Measurements from ENCODE around the gene MAML3.

MAML3 gene

DNA sequence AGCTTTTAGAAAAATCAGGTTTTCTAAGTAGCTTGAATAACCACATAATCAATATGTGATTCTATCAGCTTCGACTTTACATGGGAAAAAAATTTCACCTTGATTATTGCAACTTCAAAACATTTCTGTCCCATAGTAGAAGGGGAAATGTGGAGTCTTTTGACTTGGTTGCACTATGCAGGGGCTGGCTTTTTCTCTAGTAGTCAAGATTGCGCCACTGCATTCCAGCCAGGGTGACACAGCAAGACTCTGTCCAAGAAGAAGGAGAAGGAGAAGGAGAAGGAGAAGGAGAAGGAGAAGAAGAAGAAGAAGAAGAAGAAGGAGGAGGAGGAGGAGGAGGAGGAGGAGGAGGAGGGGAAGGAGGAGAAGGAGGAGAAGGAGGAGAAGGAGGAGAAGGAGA lies 84.9 kb downstream of the MAML3 start:
- DNase-seq: no peak

DNA sequence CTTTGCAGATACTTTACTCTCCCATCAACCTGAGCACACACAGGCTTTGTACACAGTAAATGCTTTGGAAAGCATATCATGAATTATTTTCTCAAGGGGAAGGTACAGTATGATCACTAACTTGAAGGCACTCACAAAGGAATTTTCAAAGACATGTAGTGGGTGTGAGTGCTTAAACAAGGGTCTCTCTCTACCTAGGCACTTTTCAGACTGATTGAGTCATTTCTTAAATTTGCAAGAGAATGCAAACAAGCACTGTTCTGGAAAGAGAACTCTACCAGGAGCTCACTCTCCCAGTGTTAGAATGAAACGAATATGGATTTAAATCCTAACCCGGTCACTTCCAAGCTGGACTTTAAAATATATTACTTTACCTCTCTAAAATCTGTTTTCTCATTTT lies 85.7 kb downstream of the MAML3 start:
- no peak for DNase-seq

DNA sequence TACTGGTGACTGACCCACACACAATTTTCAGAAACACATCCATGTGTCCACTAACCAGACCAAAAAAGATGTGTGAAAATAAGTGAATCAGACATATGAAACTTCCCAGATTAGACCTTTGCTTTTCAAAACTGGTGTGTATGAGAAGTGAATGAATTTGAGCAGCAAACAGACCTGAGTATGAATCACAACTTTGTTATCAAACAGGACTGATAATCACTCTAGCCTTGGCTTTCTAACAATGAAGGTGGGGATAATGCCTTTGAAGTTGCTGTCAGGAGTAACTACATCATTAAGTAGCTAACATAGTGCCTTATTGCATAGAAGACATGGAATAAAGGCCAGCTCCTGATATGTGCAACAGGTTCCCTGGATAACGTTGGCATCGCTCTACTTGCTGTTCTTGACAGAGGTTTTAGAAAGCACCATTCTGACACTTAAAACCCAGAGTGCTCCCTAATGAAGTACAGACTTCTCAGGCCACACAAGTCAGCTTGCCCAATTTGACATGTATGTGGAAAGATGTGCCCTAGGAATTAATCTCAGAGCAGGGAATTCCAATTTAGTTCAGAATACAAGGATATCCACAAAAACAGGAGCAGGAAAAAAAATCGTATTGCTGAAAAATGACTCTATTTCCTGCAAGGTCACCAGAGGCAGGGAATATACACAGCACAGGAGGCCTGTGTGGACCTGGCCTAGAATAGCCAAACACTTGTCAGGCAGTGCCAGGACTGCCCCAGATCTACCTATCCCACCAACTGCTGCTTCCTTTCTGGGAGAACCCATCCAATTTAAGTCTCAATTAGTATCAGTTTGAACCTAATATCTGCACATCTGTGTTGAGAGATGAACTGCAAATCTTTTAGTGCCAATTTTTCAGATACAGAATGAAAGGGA lies 87.7 kb downstream of the MAML3 start:
- DNase-seq: no peak

DNA sequence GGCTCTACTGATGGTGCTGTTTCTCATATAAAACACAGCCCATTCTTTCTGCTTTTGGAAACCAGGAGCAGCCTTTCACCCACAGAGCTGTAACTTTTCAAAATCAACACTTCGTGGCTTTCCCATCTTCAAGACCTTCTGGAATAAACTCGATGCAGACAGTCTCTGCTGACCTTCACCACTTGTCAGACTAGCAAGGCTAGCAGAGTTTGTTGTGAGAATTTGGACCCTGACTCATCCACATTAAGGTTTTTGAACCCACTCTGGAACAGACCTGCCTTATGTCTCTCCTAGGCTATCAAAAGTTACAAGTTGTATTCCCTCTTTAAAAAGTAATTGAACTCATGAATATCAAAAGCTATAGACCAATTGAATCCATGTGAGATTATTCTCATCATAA lies 88.6 kb downstream of the MAML3 start:
- no peak for DNase-seq

DNA sequence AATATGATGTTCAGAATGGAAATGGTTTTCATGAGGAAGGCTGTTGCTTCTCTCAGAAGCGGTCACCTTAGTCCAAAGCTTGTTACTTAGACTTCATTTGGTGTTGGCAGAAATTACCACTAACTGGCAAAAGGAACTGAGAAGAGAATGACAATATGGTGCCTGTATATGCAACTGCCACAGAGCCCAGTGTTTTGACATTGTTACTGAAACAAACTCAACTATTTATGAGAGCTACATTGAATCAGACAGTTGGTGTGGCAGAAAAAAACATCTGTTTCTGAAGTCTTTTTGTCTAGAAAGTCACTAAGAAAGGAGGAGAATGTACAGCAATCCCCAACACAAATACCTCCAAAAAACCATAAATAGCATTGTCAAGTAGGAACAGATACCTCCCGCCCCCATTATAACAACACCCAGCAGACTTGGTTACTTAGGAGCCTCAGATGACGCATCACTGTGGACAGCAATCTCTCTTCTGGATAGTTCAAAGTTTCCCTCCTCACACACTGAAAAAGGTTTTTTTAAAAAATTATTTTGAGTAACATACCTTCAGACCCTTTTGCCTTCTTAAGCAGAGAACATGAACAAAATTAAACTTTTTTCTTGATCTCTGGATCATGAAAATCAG lies 92.2 kb downstream of the MAML3 start:
- no peak for DNase-seq

DNA sequence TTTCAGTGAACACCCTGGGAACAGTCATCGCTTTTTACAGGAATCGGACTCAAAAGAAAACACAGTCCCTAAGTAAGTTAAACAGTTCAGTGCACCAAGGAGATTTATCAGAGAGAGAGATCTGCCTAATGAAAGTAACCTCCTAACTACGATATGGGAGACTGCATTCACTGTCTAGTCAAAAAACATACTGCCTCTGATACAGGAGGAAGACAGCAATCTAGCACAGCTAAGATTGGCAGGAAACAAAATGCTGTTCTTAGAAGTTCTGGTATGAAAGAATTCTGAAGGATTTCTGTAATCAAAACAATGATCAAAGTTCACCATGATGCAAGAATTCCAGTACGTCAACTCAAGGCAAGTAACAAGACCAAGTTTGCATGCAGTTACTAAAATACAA lies 92.8 kb downstream of the MAML3 start:
- DNase-seq: no peak

DNA sequence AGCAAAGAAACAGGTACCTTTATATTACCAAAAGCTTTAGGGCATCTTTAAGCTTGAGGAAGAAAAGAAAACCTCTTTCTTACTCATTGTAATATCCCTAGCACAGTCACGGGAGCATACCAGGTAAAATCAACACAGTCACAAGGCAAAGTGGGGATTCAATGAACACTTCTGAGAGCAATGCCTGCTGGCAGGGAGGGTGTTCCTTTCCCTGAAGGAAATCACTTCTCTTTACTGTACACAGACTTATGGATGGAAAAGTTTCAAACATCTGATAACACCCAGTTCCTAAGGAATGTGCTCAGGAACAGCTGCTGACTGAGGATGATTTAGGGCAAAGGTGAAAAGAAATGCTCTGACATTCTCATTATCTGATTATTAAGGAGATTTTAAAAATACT lies 94.8 kb downstream of the MAML3 start:
- peak in 1 of 2 experiments; percentile 9 for DNase-seq

DNA sequence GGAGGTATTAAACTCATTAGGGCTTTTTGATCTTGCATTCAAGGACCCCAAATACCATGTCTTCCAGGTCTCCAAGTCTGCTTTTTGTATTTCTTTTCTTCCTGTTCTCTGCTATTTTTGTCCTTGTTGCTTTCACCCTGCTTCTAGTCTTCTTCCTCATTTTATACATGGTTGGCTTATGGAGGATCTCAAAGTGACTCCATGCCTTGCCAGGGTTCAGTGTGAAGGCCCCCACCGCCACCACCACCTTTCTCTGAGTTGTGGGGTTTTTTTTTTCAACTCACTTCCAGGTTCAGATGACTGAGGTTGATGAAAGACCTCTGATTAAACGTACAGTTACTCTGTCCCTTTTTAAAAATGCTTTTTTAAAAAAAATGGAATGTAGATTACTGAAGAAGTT lies 96.3 kb downstream of the MAML3 start:
- no peak for DNase-seq

DNA sequence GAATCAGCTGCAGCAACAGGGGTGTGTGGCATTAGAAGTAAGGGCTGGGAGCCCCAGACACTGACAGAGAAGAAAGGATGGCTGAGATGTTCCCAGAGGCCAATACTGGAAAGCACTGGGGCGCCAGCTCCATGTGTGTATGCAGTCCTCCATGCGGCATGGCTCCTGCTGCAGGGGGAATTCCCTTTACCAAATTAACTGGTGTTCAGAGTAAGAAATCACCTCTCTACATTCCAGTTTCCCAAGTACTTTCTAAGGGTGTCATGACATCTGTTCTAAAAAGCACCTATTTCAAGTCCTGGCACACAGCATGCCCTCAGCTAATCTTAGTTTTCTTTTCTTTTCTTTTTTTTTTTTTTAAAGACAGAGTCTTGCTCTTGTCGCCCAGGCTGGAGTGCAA lies 98.0 kb downstream of the MAML3 start:
- peak; percentile 26 to 62 for DNase-seq

DNA sequence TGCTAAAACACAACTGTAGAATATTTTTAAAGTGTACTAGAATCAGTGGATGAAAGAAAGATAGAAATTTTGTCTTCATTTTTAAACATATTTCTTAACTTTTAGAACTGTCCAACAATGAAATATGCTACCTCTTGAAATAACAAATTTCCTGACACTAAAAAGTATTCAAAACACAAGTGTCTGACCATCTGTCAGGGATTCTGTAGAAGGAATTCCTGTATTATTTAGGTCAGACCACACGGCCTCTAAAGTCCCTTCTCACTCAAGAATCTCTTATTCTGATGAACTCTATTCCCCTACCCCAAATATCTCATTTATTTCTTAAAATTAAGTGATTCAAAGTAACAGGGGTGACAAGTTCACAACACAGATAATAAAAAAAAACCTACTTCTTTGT lies 99.1 kb downstream of the MAML3 start:
- DNase-seq: peak; percentile 51 to 60

DNA sequence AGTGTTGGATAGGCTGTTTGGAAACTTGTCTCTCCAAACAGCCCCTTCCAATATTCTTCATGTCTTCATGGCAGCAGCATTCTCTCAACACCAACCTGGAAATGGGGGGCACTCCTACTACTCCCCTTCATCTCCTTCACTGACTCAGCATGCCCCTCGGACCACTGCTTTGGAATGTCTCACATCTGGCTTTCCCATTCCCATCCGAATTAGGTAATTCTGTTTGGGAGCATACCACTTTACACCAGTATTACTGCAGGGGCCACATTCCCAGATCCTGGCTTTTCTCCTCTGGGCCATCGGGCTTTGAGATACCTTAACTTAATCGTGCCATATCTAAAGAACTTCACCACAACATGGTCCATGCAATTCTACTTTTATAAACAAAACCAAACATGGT lies 100.8 kb downstream of the MAML3 start:
- DNase-seq: no peak

DNA sequence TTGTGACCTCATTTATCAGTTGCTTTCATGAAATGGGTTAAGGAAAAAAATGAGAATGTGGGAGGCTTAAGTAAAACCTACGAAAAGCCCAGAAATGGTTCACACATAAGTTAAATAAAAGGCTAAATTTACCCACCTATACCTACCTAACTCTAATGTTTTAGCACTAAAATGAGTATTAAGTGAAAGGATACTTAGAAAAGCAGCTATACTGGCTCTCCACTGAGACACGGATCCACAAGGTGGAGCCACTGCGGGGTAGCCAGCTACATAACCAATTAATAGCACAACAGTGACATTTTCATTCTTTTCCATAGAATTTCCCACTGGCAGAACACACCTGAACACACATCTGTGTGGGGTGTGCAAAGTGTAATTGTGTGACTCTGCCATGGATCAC lies 101.9 kb downstream of the MAML3 start:
- DNase-seq: peak; percentile 15 to 27

DNA sequence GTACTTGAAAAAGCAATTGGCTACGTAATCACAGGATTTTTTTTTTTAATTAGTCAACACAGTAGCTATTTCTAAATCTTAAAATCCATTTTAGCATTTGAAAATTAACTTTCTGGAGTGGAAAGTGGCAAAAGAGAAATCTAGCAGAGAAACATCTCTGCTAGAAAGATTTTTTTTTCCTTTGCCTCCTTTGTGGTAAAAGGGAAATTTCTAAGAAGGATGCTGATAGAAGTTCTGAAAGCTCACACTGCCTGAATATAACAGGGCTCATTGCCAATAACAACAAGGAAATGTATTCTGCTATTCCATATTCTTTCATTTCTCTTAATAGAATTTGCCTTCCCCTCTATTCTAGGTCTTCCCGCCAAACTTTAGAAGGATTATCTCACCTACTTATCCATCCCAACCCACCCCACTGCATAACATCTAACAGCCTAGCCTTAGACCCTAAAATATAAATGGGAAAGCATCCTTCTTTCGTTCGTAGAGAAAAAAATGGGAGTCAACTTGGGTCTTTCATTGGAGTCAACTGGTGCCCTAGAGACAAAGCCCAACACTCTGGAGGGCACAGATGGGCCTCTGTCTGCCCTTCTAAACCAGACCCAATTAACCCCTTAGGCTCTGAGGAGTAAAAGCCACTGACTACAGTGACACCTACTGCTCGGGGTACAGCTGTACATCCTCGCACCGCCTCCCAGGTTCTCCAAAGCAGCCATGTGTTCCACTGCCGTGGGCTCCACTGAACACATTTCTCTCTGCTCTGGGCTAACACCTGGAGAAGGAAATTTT lies 103.9 kb downstream of the MAML3 start:
- DNase-seq: peak; percentile 89 to 90

DNA sequence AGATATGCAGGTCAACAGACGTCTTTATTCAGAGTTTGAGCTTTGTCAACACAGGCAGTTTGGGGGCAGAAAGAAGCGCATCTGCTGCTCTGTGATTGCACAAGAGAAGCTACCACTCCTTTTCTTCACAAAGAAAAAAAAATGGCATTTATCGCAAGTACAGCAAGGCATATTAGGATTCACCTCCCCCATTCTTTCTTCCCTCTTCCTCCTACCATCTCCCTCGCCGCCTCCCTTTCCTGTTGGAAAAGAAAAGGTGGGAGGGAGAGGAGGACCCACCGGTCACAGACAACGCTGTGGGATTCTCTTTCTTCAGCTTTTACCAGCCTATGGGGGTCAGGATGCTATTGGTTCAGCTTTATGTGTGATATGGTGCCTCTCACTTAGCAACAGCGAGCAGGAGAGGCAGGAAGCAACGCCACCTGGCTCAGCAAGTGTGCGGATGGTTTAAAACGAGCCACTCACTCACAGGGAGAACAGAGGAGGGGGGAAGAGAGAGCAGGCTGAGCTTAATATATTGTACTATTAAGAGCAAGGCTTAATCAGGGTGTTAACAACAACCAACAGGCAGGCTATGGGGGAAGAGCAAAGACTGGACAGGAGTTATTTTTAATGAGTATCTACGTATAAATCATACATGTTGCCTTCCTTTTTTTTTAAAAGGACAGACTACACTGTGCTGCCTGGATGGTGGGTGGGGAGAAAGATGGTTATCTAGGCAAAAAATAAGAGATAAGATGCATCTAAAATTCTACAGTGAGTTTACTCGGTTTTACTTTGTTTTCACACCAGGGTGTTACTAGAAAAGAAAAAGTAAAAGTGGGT lies 104.7 kb downstream of the MAML3 start:
- peak; percentile 84 to 92 for DNase-seq

DNA sequence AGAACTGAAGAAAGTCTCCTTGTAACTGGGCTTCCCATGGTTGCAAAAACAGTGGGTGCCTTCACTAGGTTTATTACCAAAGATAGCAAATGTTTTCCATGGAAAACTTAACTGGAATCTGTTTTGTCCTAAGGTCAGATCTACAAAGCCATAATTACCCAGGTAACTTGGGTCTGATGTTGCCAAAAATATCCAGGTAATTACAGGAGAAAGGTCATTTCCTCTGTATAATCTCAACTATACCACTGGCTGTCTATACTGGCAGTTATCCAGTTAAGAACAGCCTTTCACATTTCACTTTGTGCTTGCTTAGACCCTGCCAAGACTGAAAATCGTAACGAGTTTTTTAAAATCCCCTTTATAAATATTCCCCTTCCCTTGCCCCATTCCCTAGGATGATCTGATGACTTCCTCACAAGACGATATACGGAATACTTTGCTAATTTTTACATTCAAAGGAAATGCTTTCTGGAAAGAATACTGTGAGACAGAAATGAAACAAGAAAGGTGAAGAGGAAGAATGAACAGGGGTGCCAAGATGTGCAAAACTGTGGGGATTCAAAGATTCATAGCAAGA lies 105.5 kb downstream of the MAML3 start:
- DNase-seq: no peak

DNA sequence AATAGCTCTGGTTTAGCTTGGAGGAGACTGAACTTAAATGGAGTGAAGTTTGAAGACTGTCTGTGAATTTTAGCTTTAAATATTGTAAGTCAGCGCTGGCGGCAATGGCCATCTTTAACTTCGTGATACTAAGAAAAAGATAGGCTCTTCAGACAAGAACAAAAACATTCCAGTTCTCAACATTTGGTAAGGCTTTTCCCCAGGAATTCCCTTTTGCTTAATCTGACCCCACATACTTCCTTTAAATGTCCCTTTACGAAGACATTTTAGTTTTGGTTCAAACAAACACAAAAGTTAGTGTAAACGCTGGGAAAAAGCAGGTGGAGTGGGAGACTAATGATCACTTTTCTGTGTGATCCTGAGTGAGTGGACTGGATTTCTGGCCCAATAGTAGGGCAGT lies 106.2 kb downstream of the MAML3 start:
- no peak for DNase-seq

DNA sequence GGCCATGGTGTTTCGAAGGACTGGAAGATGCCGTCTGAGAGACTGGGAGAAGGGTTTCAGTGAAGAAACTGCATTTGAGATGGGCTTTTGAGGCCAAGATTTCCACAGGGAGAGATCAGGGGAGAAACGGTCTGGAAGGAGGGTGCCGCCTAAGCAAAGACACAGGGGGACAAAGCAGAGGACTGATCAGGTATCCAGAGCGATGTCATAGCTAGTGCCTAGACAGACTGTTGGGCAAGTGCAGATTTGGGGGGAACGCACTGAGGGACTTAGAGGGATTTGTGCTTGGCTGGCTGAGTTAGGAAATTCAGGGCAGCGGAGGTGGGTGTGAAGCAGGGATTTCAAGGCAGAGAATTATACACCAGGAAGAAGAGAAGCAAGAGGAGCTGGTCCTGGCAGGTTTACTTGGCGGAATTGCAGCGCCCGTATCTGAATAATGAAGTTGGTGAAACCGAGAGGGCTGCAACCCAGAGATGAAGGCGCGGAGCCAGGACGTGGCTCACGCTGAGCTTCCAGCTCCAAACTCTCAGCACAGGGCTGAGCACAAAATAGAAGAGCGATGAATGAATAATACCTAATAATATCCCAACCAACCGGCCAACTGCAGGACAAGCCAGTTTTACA lies 106.9 kb downstream of the MAML3 start:
- no peak for DNase-seq

DNA sequence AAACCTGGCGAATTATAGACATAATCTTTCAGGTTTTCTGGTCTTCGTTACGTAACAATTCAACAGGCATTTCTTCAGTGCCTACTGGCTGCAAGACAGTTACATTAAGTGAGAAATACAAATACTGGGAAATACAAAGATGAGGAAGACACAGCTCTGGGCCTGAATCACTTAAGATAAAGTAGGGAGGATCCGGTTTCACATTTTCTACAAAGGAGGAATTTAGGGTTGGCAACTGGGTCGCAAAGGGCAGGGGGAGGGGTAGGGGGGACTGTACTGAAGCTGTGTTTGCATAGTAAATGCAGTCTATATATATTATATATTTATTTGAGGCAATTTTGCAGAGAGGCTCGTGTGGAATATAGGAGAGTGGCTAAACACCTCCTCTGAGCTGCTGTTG lies 107.4 kb downstream of the MAML3 start:
- DNase-seq: no peak

DNA sequence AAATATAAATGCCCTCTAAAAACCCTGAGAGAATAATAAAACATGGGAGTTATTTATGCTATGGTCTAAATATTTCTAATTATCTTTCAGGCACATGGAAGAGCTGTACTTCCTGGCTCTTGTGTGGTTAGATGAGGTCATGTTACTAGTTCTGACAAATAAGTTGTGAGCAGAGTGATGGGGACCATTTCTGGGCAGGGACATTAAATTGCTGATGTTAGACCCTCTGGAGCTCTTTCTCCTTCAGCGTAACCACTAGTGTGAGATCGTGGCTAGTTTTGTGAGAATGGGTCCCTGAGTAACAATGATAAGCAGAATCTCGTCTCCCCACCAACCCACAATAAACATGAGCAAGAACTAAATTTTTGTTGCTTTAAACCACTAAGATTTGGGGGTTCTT lies 108.0 kb downstream of the MAML3 start:
- no peak for DNase-seq

DNA sequence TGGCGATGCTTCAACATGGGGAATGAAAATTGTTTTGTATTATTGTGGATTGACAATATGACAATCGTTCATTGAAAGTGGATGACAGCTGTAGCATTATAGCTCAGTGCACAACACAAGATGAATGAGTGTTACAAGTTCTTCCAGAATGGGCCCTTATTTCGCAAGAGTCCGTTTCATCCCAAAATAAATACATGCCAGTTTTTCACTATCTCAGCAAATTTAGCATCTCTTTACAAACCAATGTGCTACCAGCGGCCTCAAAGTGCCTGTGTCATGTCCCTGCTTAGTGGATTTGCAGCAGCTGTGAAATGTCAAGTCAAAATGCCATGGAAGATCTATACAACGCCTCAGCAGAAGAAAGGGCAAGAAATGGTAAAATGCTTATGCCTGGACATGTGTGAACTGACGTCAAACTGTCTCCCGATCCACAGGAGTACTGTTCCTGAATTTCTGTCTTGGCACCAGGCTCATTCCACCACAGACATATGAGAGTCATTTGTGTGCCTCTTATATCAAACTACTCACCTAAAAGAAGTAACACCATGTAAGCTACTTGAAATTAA lies 109.6 kb downstream of the MAML3 start:
- DNase-seq: no peak

DNA sequence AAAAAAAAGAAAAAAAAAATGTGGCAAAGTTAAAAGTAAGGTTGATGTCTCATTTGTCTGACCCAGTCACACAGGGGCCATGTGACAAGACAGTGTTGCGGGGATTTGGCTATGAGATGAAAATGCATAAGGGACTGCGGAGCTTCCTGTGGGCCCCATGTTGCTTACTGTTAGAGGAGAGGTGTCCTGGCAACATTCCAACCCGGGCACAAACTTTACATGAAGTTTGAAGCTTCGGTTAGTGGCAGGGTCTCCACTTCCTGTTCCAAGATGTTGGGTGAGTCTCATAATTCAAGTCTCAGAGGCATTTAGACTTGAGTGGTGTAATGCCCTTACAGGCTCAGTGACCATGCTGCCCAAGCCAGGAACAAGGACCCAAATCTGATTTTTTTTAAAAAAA lies 111.3 kb downstream of the MAML3 start:
- DNase-seq: no peak

Measured in NCI-H524 (cell line).